GM19025 (cell line): ENCODE measurements around the gene ARV1.
"Not testable (repeated sequence)": the region's sequence is repeated elsewhere in the genome, so short reads cannot be mapped to it uniquely, and the experiment has no call there.

ENCODE experiments used
- ATAC-seq: cut with Tn5 transposase; IDR thresholded peaks from one replicate; pipeline ENCODE4 v1.9.1; 2021; ENCODE audit warnings: mild to moderate bottlenecking, low read depth, moderate library complexity; ENCODE audit not compliant: unreplicated experiment

ARV1 gene

GRCh38 chr1:231016234-231016633, 37.3 kb downstream of the ARV1 start:
- no peak for ATAC-seq

- ATAC-seq = no peak
These were observed 38.1 kb downstream of the ARV1 start for GRCh38 chr1:231016966-231017365.

- no peak for ATAC-seq
These were observed 40.8 kb downstream of the ARV1 start for GRCh38 chr1:231019711-231020110.

- no peak for ATAC-seq
These were observed 41.3 kb downstream of the ARV1 start for GRCh38 chr1:231020139-231020601.

GRCh38 chr1:231020816-231021215, 41.9 kb downstream of the ARV1 start:
- ATAC-seq = no peak

GRCh38 chr1:231021540-231022031, 42.7 kb downstream of the ARV1 start:
- no peak for ATAC-seq

GRCh38 chr1:231022543-231022942, 43.6 kb downstream of the ARV1 start:
- ATAC-seq = not testable (repeated sequence)

- ATAC-seq = no peak
These were observed 44.3 kb downstream of the ARV1 start for GRCh38 chr1:231023150-231023549.

- ATAC-seq = no peak
These were observed 47.7 kb downstream of the ARV1 start for GRCh38 chr1:231026576-231026975.

- no peak for ATAC-seq
These were observed 48.4 kb downstream of the ARV1 start for GRCh38 chr1:231027136-231027925.

GRCh38 chr1:231027971-231028370, 49.1 kb downstream of the ARV1 start:
- no peak for ATAC-seq

- no peak for ATAC-seq
These were observed 49.8 kb downstream of the ARV1 start for GRCh38 chr1:231028682-231029081.

- not testable (repeated sequence) for ATAC-seq
These were observed 50.4 kb downstream of the ARV1 start for GRCh38 chr1:231029247-231029646.

GRCh38 chr1:231029841-231030240, 50.9 kb downstream of the ARV1 start:
- ATAC-seq = no peak

- ATAC-seq = no peak
These were observed 54.1 kb downstream of the ARV1 start for GRCh38 chr1:231032963-231033362.

- no peak for ATAC-seq
These were observed 56.9 kb downstream of the ARV1 start for GRCh38 chr1:231035799-231036198.

GRCh38 chr1:231036416-231036815, 57.5 kb downstream of the ARV1 start:
- no peak for ATAC-seq

GRCh38 chr1:231037585-231038517, 59.0 kb downstream of the ARV1 start:
- ATAC-seq = no peak

GRCh38 chr1:231039161-231040018, 60.5 kb downstream of the ARV1 start:
- ATAC-seq = peak; percentile 23
